AG08396 (cell line): Measurements from ENCODE around the gene ERVK3-1.
"Not testable (repeated sequence)": the region's sequence is repeated elsewhere in the genome, so short reads cannot be mapped to it uniquely, and the experiment has no call there.

Source experiments
- DNase-seq: peaks from one replicate; pipeline ENCODE4 v3.0.0; 2012; ENCODE audit warnings: low spot score, mixed read lengths

The ERVK3-1 gene

DNA sequence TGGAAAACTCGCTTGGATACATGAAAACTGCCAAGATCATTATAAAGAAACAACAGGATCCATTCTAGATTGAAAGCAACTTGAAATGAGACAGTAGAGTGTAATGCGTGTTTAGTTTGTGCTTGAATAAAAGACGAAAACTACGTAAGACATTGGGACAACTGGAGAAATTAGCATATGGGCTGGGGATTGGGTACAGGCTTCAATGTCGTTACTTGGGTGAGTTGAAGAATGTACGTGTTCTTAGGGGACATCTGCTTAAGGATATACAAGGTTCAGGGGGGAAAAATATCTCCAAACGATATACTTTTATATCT is 471 bp upstream of the ERVK3-1 start:
- peak; percentile 12 for DNase-seq

DNA sequence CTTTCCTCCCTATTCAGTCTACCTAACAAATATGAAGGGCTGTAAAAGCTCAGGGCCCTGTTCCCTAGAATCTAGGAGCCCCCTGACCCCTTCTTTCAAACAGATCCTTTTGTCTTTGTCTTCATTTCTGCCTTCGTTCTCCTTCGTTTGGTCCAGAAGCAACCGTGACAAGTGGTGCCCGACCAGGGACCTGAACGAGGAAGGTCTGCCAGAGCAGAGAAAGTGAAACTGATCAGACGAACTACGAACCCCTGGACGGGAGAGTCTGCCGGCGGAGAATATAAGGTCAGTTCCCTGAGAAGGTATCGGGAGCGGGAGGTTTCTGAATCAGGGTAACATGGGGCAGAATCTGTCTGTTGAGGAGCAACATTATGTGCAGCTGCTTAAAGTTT is 751 bp downstream of the ERVK3-1 start:
- DNase-seq, result peak; percentile 14

DNA sequence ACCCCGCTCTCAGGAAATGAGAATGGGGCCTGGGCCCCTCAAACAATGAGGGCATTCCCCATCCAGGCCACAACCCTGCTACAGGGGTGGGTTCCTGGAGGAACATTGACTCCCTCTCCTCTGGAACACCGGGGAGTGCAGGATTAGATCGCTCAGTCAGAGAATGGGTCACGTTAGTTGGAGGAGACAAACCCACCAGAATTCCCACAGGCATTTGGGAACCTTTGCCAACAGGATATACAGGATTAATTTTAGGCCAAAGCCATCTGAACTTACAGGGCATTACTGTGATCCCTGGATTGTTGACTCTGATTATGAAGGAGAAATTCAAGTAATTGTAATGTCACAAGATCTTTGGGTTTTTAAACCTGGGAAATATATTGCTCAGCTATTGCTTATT is 2.6 kb downstream of the ERVK3-1 start:
- no peak for DNase-seq

DNA sequence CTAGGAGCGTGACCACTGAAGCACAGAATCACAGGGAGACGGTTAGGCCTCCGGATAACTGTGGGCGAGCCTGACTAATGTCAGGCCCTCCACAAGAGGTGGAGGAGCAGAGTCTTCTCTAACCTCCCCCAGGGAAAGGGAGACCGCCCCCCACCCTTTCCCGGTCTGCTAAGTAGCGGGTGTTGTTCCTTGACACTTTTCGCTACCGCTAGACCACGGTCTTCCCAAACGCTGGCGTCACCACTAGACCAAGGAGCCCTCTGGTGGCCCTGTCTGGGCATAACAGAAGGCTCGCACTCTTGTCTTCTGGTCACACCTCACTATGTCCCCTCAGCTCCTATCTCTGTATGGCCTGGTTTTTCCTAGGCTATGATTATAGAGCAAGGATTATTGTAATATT is 5.5 kb downstream of the ERVK3-1 start:
- not testable (repeated sequence) for DNase-seq

DNA sequence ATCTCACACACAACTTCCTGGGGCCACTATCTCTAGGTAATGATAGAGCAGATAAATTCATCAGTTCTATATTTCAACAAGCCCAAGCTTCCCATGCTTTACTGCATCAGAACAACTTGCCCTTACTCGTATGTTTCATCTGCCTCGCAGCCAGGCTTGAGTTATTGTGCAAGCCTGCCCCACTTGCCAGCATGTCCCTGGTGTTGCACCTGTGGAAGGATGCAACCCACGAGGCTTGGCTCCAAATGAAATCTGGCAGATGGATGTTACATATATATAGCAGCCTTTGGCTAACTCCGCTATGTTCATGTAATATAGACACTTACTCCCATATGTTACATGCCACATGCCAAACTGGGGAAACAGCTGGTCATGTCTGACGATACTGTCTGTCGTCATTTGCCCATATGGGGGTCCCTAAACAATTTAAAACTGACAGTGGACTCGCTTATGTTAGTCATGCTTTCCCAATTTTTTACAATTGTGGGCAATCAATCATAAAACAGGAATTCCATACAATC is 6.2 kb downstream of the ERVK3-1 start:
- DNase-seq, result no peak

DNA sequence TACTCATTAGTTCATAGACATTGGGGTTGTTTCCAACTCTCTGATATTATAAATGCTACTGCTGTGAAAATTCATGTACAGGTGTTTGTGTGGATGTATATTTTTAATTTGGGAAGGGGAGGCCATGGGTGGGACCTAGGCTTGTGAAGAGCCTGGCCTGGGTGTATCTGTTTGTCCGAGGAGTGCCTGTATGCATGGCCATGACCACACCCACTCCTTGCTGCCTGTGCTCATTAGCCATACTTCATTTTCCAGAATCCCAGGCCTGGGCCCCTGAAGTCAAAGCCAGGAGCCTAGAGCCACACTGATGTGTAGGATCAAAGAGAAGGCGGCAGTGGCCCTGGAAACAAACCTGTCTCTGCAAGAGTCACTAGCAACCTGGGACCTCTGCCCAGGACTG is 10.4 kb downstream of the ERVK3-1 start:
- DNase-seq, result no peak

DNA sequence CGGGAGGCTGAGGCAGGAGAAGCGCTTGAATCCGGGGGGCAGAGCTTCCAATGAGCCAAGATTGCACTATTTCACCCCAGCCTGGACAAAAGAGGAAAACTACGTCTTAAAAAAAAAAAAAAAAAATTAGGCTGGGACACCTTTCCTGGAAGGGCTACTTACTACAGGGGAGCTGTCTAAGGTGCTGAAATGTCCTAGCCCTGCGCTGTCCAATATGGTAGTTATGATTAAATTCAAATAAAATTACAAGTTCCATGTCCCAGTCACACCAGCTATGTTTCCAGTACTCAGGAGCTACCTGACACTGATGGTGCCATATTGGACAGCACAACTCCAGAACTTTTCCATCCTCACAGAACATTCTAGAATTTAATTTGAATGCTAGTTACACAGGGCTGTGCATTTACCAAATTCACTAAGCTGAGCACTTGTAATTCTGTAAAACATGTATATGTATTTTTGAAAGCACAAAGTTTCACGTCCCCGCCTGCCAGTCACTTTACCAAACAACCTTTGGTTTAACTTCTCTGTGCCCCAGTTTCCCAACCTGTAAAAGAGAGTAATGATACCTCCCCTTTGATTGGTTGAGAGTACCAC is 12.4 kb downstream of the ERVK3-1 start:
- peak; percentile 25 for DNase-seq

DNA sequence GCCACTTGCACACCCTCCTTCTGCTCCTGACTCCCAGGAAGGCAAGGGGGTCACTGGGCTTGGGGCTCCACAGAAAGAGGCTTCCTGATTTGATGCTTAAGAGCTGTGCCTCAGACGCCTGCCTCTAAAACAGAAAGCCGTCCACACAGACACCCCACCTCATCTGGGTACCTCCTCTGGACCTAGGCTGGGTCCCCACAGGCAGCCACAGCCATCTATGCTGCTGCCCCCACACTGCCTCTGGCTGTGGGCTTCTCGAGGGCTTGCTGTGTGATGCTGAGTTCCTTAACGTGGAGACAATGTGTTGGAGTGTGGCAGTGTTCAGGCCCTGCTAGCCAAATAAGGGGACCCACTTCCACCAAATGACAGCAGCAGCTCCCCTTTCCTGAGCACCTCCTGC is 13.1 kb downstream of the ERVK3-1 start:
- no peak for DNase-seq

DNA sequence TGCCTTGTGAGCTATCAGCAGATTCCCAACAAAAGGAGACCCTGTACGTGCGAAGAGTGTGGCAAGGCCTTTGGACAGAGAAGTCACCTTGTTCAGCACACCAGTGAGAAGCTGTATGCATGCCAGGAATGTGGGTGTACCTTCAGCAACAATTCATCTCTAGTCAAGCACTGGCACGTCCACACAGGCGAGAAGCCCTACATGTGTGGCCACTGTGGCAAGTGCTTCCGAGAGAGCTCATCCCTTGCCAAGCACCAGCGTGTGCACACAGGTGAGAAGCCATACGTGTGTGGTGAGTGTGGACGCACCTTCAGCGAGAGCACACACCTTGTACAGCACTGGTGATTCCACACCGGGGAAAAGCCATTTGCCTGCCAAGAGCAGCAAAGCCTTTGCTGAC is 14.1 kb downstream of the ERVK3-1 start:
- DNase-seq, result no peak

DNA sequence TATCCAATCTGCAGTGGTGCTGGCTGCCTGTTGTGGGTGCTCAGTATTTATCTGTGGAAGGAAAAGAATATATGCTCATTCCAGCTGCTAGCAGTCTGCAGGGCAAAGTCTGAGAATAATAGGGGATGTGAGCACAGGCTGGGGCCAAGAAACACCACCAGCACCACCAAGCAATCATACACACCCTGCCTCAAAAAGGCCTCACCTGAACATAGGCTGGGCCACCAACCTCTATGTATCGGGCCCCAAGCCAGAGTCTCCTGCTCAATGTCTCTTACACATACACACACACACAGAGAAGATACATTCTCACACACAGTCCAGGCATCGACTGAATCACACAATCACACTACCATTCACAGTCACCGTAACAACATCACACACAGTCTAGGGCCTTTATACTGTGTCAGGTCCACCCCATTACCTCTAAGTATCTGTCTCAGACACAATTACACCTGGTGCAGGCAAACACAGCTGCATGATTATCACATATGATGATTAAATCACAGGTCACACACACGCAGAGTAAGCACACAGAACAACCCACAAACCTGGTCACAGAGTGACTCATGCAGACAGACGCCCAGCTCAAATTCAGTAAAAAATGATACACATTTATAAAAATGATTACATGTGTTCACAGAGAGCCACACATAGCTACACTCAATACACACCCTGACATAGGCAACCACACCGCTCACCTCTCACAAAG is 20.3 kb downstream of the ERVK3-1 start:
- DNase-seq, result no peak

DNA sequence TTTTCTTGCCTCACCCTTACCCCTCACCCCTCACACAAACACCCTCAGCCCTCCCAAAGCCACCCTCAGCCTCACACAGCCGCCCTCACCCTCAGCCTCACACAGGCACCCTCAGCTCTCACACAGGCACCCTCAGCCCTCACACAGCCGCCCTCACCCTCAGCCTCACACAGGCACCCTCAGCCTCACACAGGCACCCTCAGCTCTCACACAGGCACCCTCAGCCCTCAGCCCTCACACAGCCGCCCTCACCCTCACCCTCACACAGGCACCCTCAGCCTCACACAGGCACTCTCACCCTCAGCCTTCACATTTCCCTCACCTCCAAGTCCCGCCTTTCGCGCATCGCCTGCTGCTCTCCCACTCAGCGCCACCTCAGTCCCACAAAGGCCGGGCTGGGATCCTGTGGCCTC is 21.3 kb downstream of the ERVK3-1 start:
- DNase-seq, result no peak

DNA sequence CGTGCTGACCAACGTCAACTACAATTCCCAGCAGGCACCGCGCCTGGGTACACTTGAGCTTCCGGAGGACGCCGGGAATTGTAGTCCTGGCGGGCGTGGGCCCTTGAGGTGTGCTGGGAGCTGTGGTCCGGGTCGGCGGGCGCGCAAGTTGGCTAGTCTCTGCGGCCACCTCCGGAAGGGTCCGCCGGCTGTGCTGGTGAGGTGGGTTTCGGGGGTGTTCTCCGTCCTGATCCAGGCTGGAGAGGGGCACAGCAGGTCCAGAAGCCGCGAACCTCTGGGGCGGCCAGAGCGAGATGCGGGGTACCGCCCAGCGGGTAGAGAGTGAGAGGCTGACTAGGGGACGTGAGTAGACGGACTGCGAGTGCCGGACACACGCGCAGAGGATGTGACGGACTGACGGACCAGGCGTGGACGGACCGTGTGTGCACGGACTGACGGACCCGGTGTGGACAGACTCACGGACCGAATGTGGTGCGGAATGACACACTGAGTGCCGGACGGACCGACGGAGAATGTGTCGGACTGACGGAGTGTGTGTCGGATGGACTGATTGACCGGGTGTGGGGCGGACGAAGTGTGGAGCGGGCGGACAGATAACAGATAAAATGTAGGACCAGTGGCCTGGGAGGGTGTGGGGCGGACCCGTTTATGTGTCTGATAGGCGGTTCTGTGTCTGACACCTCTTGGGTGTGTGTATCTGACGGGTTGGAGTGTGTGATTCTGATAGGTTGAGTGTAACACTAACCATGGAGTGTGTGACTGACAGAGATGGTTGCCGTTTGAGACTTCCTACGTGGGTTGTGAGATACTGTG is 21.9 kb downstream of the ERVK3-1 start, which contains the start of gene ZSCAN22:
ZSCAN22 (plus strand) TSS at position 81 of the 813 bp plus-strand sequence. CDS start 7,809 bp downstream, outside the sequence.
- peak; percentile 94 for DNase-seq

DNA sequence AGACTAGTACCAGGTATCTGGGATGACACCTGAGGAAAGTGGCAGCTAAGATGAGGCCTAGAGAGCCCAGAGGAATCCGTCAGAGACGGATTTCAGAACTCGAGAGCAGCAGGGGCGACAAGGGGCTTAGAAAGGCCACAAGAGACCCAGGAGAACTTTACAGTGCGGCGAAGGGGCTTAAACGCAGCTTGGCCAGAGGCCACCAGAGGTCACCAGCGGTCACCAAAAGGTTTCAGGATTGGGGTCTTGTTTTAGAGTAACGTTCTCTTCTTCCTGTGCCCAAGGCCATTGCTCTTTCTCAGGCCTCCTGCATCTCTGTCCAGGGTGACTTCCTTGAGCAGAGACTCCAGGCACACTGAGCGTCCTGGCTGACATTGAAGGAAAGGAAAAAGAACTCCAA is 23.8 kb downstream of the ERVK3-1 start:
- DNase-seq, result no peak

DNA sequence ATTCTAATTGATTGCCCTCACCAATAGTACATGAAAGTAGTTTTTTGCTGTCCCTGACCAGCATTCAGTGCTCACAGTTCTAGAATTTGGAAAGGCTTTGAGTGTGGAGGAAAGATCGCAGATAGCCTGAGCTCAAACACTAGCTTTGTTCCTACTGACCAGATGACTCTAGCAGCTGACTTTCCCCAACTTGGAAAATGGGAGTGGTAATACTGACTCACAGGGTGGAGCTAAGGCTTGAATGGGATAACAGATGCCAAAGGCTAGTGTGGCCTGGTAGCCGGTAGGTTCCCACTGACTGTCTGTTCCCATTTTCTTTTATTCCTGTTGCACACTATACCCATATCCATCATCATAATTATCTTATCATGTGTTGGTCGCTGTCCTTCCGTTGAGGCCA is 25.3 kb downstream of the ERVK3-1 start:
- DNase-seq, result peak; percentile 86

DNA sequence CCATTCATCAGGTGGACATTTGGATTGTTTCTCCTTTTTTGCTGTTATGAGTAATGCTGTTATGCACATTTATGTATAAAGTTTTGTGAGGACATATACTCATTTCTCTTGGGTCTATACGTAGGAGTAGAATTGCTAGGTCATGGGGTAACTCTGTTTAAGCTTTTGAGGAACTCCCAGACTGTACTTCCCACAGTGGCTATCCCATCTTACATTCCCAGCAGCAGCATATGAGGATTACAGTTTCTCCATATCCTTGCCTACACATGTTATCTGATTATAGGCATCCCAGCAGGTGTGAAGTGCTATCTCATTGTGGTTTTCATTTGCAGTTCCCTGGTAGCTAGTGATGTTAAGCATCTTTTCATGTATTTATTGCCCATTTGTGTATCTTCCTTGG is 27.5 kb downstream of the ERVK3-1 start:
- DNase-seq, result no peak

DNA sequence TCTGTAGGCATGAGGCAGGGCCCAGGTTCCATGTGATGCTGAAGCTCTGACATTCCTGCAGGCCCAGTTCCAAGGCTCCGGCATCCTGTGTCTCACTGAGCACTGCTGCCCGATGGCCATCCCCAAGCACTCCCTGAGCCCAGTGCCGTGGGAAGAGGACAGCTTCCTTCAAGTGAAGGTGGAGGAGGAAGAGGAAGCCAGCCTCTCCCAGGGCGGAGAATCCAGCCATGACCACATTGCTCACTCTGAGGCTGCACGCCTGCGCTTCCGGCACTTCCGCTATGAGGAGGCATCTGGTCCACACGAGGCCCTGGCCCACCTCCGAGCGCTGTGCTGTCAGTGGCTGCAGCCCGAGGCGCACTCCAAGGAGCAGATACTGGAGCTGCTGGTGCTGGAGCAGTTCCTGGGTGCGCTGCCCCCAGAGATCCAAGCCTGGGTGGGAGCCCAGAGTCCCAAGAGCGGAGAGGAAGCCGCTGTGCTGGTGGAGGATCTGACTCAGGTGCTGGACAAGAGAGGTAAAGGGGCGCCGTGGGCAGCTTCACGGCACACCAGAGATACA is 29.6 kb downstream of the ERVK3-1 start:
- DNase-seq, result no peak

DNA sequence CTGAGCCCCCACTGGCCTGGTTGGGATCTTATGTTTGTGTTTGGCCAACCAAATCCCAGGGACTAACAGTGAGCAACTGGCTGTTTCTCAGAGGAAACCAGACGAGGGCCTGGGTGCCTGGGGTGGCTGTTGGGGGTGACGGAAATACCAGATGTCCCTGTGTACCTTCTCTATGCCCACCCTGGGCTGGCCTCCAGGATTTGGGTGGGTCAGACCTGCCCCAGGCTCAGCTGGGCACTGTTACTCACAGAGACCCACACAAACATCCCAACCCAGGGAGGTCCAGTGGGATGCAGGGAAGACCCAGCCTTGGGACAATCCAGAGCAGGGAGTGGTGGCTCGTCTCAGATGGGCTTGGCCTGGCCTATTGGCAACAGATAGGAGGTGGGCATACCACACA is 30.5 kb downstream of the ERVK3-1 start:
- DNase-seq, result no peak

DNA sequence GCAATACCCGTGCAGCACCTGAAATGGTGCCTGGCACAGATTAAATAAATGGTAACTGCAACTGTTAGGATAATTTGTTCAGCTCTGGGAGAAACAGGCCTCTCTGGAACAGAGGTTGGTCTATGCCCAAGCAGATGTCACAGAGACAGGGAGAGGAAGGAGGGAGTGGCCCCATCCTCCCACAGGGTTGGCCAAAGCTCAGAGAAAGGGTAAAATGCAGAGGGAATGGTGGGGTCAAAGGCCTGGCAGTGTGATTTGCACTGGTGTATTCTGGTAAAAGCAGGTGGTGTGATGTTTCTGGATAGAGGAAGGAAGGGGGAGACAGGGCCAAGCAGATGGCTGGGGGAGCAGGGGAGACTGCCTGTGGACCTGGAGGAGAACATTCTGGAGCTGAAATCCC is 31.0 kb downstream of the ERVK3-1 start:
- no peak for DNase-seq

DNA sequence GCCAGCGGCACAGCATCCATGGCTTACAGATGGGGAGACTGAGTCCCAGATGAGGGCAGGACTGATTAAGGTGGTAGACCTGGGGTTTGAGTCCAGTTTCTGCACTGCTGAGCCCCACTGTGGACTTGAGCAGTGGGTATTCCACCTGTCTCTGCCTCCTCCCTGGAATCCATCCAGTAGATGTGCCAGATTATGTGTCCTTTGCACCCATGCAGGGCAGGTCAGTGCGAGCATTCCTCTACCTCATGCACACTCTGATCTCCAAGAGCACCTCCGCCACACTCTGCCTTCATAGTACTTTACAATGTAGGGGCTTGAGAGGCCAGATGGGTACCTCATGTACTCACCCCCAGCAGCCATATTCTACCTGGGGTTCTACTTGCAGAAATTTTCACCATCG is 31.6 kb downstream of the ERVK3-1 start:
- no peak for DNase-seq

DNA sequence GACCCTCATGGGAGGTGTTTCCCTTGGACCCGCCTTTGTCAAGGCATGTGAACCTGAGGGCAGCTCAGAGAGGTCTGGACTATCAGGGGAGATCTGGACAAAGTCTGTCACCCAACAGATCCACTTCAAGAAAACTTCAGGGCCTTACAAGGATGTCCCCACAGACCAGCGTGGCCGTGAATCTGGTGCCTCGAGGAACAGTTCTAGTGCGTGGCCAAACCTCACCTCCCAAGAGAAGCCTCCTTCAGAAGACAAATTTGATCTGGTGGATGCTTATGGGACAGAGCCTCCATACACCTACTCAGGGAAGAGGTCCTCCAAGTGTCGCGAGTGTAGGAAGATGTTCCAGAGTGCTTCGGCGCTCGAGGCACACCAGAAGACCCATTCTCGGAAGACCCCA is 33.2 kb downstream of the ERVK3-1 start:
- no peak for DNase-seq

DNA sequence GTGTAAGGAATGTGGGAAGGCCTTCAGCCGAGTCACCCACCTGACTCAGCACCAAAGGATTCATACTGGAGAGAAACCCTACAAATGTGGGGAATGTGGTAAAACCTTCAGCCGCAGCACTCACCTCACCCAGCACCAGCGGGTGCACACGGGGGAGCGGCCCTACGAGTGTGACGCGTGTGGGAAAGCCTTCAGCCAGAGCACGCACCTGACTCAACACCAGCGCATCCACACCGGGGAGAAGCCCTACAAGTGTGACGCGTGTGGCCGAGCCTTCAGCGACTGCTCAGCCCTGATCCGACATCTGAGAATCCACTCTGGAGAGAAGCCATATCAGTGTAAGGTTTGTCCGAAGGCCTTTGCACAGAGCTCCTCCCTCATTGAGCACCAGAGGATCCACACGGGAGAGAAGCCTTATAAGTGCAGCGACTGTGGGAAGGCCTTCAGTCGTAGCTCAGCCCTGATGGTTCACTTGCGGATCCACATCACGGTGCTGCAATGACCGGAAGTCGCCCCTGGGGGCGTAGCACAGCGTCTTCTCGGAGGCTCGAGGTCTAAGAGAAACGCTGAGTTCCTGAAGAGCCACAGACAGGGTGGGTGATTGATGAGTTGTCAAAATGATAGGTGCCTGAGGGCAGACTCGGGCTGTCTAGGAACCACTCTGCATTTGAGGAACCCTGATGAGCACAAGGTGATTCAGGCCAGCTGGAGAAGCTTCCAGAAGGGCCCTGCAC is 33.8 kb downstream of the ERVK3-1 start:
- no peak for DNase-seq

DNA sequence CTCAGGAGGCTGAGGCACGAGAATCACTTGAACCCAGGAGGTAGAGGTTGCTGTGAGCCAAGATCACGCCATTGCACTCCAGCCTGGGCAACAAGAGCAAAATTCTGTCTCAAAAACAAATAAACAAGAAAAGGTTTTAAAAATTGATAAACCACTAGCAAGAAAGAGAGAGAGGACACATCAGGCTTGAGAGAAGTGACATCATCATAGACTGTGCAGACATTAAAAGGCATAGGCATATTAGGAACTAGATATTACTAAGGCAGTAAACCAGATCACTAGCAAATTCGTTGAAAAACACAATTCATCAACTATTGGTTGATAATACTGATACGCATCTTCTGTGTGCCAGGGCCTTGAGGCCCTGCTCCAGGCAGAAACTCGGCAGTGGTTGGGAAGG is 40.4 kb downstream of the ERVK3-1 start:
- DNase-seq, result no peak
